Measurements from ENCODE around the gene KLHL33. TPM values are rescaled to one million over a fixed set of nuclear protein-coding genes. Genes with fewer than 3 reads are reported as not detected.

KLHL33 gene, protein sequence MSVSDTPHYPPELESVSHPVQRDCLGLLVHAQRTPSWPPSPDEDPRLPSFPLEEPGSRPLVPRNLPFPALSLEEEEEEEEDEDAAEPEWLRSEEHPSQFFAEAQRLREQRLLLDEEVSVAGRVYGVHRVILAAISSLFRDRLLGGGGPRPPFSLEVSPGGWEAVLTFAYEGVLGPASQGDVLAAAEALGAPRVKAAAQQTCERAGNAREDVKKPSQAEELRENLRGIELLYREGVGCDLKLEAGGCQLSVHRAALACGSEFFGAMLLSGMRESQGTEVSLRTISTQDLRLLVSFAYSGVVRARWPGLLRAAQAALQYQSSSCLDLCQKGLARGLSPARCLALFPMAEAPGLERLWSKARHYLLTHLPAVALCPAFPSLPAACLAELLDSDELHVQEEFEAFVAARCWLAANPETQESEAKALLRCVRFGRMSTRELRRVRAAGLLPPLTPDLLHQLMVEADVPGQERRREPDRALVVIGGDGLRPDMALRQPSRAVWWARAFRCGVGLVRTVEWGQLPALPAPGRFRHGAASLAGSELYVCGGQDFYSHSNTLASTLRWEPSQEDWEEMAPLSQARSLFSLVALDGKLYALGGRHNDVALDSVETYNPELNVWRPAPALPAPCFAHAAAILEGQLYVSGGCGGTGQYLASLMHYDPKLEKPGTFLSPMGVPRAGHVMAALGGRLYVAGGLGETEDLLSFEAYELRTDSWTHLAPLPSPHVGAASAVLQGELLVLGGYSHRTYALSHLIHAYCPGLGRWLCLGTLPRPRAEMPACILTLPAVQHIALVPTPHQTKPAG
- under 1 TPM; 0.35 to 0.50 (median 0.45) TPM for polyA plus RNA-seq (ENCODE audit: insufficient read length in 3 of 3)

GRCh38 chr14:20435582-20436362, at the start of gene KLHL33:
KLHL33 (minus strand) TSS chr14:20436166; CDS start chr14:20435811, 355 bp downstream.
- no peak for DNase-seq (ENCODE audit: low read depth in 3 of 3, low spot score in 2 of 3)

- DNase-seq (ENCODE audit: low read depth in 3 of 3, low spot score in 2 of 3) = no peak
Observed at GRCh38 chr14:20482382-20482781, 46.4 kb upstream of the KLHL33 start.

GRCh38 chr14:20478894-20479293, 42.9 kb upstream of the KLHL33 start:
- DNase-seq (ENCODE audit: low read depth in 3 of 3, low spot score in 2 of 3) = no peak

GRCh38 chr14:20477211-20477876, 41.4 kb upstream of the KLHL33 start:
- no peak for DNase-seq (ENCODE audit: low read depth in 3 of 3, low spot score in 2 of 3)

GRCh38 chr14:20476776-20477175, 40.8 kb upstream of the KLHL33 start:
- DNase-seq (ENCODE audit: low read depth in 3 of 3, low spot score in 2 of 3) = no peak

DNA sequence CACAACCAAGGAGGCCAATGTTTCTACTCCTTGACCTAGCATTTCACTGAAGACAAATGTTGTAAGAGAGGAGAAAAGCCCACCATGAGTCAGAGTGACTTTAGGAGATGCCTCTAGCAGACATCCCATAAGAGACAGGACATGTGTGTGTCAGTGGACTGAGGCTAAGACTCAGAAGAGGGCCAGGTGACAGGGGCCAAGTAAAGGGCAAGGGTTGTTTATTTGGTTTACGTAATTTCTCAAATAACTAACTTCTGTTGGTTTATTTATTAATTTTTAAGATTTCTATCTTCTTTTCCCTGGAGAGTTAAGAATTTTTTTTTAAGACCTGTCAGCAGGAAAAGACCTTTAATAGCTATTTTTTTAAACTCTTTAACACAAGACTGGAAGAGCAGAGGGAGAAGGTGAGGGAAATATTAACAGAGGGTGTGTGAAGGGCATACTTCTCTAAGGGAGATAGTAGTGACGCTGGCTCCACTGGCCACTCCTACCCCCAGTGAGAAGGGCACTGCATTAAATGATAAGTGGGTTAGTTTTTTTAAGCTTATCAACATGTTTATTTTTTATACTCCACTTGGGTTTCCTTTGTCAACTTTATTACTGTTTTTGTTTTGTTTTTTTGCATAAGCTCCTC, 36.7 kb upstream of the KLHL33 start:
- DNase-seq (ENCODE audit: low read depth in 3 of 3, low spot score in 2 of 3) = no peak

GRCh38 chr14:20470603-20470901, 34.6 kb upstream of the KLHL33 start:
- DNase-seq (ENCODE audit: low read depth in 3 of 3, low spot score in 2 of 3) = no peak

DNA sequence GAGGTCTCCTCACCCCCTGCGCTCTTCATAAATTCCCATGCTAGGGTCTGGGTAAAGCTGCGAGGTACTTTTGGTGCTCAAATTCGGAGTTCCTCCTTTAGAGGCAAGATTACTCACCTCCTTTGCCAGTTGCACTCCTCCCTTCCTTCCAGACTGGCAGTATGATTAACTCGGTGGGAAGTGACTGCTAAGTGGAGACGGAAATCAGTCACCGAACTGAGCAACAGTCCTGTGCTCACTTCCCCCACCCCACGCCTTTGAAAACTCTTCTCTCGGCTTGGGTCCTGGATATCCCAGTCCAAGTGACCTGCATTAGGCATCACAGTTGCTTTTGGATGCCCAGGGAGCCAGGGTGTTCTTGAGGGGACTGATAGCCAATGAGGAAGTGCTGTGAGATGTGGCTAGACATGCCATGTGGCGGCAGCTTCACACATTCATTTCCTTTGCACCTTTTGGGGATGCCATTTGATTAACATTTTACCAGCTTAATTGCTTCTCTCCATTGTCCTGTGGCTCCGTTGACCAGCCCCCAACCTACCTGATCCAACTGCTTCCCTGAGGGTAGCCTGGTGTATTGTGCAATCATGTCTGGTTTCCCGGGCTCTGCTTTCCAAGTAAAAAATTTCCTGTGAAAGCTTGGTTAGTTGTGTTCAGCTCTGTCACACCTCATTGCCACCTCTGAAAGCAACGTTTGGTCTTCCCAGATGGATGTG, 34.1 kb upstream of the KLHL33 start:
- DNase-seq (ENCODE audit: low read depth in 3 of 3, low spot score in 2 of 3) = no peak

DNA sequence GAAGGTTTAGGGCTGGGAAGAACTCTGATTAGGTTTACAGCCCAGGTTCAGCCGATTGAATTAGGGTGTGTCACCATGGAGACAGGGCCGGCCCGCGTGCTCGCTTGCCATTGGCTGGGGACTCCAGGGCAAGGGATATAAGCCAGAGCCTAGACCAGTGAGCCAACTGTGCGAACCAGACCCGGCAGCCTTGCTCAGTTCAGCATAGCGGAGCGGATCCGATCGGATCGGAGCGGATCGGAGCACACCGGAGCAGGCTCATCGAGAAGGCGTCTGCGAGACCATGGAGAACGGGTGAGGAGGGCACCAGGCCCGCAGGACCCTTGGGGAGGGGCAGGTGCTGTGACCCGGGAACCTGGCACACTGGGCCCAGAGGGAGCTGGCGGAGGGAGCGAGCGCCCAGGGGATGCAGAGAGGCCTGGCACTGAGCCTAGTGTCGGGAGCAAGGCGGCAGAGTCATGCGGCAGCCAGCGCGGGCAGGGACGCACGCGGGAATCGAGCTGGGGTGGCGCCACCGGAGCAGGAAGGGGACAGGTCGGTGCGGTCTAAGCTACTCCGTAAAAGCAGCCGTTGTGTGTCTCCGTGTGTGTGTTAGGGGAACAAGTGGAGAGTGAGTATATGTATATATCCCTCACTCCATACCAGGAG, 33.4 kb upstream of the KLHL33 start, which contains the start of gene PNP:
TSS of gene PNP (plus strand) at position 165 of the 648 bp plus-strand sequence. CDS start at position 284, 119 bp downstream.
- DNase-seq (ENCODE audit: low read depth in 3 of 3, low spot score in 2 of 3) = peak in 1 of 3 donors; percentile 57

- no peak for DNase-seq (ENCODE audit: low read depth in 3 of 3, low spot score in 2 of 3)
Observed at GRCh38 chr14:20468764-20469241, 32.8 kb upstream of the KLHL33 start.

DNA sequence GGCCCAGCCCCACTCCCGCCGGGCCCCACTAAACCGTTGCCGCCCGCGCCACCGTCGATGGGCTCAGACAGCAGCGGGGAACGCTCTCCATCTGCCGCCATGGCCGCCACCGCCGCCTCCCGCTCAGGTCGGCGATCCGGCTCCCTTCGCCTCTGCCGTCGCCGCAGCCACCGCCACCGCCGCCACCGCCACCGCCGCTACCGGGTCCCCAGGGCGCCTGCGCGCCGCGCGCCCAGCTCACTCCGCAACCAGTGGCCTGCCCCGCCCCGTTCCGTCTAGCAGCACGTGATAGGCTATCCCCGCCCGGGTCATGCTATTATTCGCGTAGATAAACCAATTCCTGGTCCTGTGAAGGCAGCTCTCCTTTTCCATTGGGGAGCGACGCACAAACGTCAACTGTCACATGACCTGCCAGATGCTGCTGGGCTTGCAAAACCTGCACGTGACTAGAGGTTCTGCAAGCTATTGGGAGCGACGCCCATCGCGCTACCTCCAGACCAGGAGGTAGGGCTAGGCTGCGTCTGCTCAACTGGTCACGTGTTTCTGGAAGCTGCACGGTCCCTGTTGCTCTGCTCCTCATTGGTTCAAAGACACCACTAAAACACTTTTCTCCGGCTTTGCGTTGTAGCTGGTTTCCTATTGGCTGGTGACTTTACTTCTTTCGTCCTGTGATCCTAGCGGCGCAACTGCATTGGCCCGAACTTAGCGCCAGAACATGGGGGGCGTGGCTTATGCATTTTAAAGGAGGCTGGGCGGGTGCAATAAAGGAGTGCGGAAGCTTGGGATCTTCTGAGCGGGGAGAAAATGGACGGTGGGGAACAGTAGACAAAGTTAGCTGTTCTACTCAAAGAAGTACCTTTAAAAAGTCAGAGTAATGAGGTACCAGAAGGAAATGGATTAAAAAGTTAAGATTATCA, 25.5 kb upstream of the KLHL33 start, which contains the start of gene PIP4P1:
TSS of gene PIP4P1 (minus strand) at position 210 of the 917 bp plus-strand sequence. CDS start at position 101, 109 bp downstream.
- peak; percentile 96 to 99 (median 99) for DNase-seq (ENCODE audit: low read depth in 3 of 3, low spot score in 2 of 3)

GRCh38 chr14:20460458-20461224, 24.7 kb upstream of the KLHL33 start:
- DNase-seq (ENCODE audit: low read depth in 3 of 3, low spot score in 2 of 3) = no peak

GRCh38 chr14:20458031-20458789, 22.2 kb upstream of the KLHL33 start:
- DNase-seq (ENCODE audit: low read depth in 3 of 3, low spot score in 2 of 3) = no peak

- no peak for DNase-seq (ENCODE audit: low read depth in 3 of 3, low spot score in 2 of 3)
Observed at GRCh38 chr14:20456971-20457370, 21.0 kb upstream of the KLHL33 start.

DNA sequence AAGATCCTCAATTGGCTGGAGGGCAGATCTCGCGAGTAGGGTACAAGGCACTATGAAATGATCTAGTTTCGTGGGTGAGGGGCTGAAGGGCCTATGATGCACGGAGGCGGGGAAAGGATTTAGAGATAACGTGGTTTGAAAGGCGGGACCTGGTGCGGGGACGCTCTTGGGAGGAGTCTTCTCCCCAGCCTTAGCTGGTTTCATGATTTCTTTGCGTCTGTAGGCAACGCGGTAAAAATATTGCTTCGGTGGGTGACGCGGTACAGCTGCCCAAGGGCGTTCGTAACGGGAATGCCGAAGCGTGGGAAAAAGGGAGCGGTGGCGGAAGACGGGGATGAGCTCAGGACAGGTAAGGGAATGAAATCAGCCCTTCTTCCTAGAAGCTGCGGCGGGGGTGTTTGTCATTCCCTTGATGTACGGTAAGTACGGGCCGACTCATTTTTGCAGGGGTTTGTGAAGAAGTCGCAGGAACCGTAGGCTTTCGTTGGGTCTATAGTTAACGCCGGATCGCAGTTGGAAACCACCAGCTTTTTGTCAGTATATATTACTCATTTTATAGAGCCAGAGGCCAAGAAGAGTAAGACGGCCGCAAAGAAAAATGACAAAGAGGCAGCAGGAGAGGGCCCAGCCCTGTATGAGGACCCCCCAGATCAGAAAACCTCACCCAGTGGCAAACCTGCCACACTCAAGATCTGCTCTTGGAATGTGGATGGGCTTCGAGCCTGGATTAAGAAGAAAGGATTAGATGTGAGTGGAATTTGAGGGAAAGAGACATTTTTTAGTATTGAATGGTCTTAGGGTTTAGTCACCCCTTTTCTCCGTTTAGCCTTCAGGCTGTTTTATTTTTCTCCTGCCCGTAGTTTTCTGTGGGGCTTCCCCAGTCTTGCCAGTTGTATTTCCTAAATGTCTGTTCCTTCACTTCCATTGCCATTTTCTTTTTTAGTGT, 19.7 kb upstream of the KLHL33 start:
- no peak for DNase-seq (ENCODE audit: low read depth in 3 of 3, low spot score in 2 of 3)

All from right renal cortex interstitium (tissue), 3 donors.